G401 (cell line): ENCODE results near the gene SKIC2. TPM values are rescaled to one million over a fixed set of nuclear protein-coding genes. Genes with fewer than 3 reads are reported as not detected.

Experiments
- DNase-seq: peaks from one replicate; pipeline ENCODE4 v3.0.0-alpha.2; 2015; ENCODE audit warnings: low spot score
- in situ Hi-C: cut with HindIII; loops from 2 replicates; pipeline ENCODE4 v1.10.0; 2016; ENCODE audit warnings: low sequenced_read_pairs, mixed read lengths
- total RNA-seq: library from RNA; depleted of rRNA; stranded (reverse); fragments of >200 nt; shearing (Covaris generic); gene quantifications from 2 replicates; pipeline ENCODE4 v1.2.3, GENCODE V29; 2014

SKIC2 gene
- total RNA-seq, 1 experiment from 2014 or later: 41.0 TPM

DNA sequence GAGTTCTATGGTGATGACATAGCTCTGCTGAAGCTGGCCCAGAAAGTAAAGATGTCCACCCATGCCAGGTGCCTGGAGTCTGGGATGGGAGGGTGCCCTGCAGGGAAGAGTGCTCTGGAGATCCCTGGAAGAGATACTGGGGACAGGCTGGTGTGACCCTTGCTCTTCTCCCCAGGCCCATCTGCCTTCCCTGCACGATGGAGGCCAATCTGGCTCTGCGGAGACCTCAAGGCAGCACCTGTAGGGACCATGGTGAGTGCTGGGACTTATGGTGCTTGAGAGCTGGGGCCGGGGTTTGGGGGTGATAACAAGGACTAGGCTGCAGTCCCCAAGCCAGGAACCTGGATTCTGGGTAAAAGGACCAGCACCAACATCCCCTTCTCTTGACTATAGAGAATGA lies 15.2 kb upstream of the SKIC2 start:
- in situ Hi-C loops: no loop called here
- no peak for DNase-seq

DNA sequence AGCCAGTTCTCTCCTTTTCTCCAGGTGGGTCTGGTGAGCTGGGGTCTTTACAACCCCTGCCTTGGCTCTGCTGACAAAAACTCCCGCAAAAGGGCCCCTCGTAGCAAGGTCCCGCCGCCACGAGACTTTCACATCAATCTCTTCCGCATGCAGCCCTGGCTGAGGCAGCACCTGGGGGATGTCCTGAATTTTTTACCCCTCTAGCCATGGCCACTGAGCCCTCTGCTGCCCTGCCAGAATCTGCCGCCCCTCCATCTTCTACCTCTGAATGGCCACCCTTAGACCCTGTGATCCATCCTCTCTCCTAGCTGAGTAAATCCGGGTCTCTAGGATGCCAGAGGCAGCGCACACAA lies 13.8 kb upstream of the SKIC2 start:
- DNase-seq: no peak
- in situ Hi-C loops: no loop called here

- in situ Hi-C loops: no loop called here
- DNase-seq: no peak
Observed at GRCh38 chr6:31945507-31946369, 13.2 kb upstream of the SKIC2 start, which contains the start of gene CFB. Gene CFB, plus strand, starts transcription at chr6:31946095. Its CDS starts 127 bp downstream, at chr6:31946222.

DNA sequence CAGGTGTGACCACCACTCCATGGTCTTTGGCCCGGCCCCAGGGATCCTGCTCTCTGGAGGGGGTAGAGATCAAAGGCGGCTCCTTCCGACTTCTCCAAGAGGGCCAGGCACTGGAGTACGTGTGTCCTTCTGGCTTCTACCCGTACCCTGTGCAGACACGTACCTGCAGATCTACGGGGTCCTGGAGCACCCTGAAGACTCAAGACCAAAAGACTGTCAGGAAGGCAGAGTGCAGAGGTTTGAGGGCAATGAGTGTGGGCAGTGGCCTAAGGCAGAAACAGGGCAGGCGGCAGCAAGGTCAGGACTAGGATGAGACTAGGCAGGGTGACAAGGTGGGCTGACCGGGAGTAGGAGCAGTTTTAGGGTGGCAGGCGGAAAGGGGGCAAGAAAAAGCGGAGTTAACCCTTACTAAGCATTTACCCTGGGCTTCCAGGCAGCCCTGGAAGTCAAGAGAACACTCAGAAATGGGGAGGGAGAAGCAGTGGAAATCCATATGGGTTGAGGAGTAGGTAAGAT lies 12.5 kb upstream of the SKIC2 start:
- no peak for DNase-seq
- in situ Hi-C loops: no loop called here

- DNase-seq: no peak
- in situ Hi-C loops: no loop called here
Observed at GRCh38 chr6:31947070-31947675, 11.8 kb upstream of the SKIC2 start.

DNA sequence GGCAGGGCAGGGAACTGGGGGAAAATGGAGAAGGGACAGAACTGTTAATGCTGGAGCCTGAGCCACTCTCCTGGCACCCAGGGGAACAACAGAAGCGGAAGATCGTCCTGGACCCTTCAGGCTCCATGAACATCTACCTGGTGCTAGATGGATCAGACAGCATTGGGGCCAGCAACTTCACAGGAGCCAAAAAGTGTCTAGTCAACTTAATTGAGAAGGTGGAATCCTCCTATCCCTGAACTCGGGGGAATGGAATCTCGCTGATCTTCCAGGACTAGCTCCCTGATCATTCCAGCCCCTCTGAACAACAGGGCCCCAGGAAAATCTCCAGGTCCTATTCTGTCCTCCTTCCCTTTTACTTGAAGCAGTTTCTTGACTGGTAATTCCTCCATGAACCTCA lies 11.1 kb upstream of the SKIC2 start:
- no peak for DNase-seq
- in situ Hi-C loops: no loop called here

DNA sequence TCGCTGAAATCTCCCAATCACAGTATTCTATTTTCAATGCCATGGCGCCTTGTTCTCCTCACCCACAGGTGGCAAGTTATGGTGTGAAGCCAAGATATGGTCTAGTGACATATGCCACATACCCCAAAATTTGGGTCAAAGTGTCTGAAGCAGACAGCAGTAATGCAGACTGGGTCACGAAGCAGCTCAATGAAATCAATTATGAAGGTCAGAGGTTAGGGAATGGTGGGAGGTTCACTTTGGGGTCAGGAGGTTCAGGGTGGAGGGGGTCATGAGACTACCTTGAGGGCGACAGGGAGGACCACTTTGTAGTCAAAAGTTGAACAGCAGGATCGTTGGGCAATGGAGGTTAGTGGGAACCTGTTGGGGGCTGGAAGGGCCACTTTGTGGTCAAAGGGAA lies 10.7 kb upstream of the SKIC2 start:
- in situ Hi-C loops: no loop called here
- DNase-seq: no peak

- in situ Hi-C loops: no loop called here
Observed at GRCh38 chr6:31948753-31949413, 10.1 kb upstream of the SKIC2 start.

DNA sequence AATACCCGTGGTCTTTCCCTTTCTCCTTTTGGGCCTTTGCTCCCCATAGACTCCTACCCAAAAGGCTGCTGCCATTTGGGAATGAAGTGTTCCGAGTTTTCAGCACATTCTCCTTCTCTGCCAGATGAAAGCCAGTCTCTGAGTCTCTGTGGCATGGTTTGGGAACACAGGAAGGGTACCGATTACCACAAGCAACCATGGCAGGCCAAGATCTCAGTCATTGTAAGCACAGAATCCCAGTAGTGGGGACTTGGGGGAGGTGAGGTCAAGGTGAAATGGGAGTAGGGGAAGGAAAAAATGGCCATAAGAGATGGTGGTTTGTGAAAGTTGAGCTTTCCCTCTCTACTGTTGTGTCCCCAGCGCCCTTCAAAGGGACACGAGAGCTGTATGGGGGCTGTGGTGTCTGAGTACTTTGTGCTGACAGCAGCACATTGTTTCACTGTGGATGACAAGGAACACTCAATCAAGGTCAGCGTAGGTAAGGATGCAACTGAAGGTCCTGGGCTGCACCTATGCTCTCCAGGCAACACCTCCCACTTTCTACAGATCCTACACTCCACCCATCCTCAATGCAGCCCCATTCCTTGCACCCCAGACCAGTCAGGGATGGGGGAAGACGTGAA lies 8.9 kb upstream of the SKIC2 start:
- no peak for DNase-seq
- in situ Hi-C loops: no loop called here

More at GRCh38 chr6:31948753-31949413, 10.1 kb upstream of the SKIC2 start:
- DNase-seq: no peak

GRCh38 chr6:31952140-31952805 lies 6.7 kb upstream of the SKIC2 start:
- DNase-seq: peak; percentile 57
- in situ Hi-C loops: no loop called here

DNA sequence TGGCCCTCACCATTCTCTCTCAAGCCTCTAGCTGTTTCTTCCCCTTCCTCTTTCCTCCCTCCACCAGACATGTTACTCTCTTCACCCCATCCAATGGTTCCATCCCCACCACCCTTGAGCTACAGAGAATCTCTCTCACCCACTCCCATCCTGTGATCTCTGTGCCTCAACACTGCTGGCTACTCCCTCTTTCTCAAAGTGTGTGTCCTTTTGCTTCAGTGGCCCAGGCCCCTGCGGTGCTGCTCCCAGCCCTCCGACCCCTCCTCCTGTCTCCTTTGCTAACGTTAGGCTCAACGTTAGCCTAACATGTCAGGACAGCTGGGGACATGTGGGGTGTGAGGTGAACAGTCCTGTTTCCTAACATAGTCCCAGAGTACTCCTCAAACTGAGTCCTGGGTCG lies 6.1 kb upstream of the SKIC2 start:
- DNase-seq: no peak
- in situ Hi-C loops: no loop called here

DNA sequence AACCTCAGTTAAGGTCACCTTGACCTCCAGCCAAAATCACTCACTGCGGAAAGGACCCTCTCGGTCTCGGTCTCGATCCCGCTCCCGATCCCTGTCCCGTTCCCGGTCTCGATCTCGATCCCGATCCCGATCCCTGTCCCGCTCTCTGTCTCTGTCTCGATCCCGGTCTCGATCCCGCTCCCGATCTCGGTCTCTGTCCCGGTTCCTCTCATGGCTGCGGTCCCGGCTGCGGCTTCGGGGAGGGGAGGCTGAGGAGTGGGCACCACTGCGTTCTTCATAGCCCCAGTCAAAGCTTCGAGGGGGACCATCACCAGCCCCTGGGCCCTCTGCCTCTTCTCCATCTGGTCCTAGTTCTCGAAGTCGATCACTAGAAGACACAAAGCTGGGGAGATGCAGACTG lies 4.5 kb upstream of the SKIC2 start:
- DNase-seq: no peak
- in situ Hi-C loops: no loop called here

- in situ Hi-C loops: no loop called here
- no peak for DNase-seq
Observed at GRCh38 chr6:31956796-31957195, 2.2 kb upstream of the SKIC2 start.

GRCh38 chr6:31958412-31958740 lies 599 bp upstream of the SKIC2 start:
- in situ Hi-C loops: no loop called here
- DNase-seq: peak; percentile 7

DNA sequence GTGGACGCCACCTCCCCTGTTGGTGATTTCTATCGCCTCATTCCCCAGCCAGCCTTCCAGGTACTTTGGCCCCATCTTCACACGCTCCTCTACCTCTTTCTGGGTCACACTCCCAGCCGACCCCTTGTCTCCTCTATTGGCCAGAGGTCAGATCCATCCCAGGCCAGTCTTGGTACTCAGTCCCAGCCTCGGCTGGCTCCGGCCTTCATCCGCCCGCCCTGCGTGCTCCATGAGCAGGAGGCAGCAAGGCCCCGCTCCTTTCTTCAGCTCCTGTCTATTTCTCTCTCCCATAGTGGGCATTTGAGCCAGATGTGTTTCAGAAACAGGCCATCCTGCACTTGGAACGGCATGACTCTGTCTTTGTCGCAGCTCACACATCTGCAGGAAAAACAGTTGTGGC lies 2.6 kb downstream of the SKIC2 start:
- no peak for DNase-seq
- in situ Hi-C loops: no loop called here

DNA sequence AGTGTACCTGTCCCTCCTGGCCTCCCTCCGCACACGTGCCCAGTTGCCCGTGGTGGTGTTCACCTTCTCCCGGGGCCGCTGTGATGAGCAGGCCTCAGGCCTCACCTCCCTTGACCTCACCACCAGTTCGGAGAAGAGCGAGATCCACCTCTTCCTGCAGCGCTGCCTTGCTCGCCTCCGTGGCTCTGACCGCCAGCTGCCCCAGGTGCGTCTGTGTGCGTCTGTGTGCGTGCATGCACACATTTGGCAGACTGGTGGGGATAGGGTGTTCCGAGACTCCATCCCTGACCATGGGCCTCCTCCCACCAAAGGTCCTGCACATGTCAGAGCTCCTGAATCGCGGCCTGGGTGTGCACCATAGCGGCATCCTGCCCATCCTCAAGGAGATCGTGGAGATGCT lies 4.9 kb downstream of the SKIC2 start:
- no peak for DNase-seq
- in situ Hi-C loops: no loop called here

DNA sequence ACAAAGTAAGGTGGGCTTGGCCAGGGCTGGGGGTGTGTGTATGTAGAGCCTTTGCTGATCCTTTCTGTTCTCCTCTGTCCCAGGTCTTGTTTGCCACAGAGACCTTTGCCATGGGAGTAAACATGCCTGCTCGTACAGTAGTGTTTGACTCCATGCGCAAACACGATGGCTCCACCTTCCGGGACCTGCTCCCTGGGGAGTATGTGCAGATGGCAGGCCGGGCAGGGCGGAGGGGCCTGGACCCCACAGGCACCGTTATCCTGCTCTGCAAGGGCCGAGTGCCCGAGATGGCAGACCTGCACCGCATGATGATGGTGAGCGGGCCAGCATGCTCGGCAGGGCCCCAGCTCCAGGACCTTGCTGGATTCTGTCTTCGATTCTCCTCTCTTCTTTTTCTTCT lies 6.7 kb downstream of the SKIC2 start:
- no peak for DNase-seq
- in situ Hi-C loops: no loop called here

DNA sequence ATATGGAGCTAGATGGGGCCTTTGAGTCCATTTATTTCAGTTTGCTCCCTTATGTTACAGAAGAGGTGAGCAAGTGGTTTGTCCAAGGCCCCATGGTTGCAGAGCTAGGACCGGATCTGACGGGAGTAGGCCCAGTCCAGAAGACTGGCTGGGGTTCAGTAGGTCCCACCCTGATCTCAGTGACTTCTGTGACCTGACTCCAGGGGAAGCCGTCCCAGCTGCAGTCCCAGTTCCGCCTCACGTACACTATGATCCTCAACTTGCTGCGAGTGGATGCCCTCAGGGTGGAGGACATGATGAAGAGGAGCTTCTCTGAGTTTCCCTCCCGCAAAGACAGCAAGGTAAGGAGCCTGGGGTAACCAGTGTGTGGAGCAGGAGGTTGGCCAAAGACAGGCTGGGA lies 7.5 kb downstream of the SKIC2 start:
- in situ Hi-C loops: no loop called here
- DNase-seq: no peak
